ENCODE measurements around the gene DPAGT1. TPM values are rescaled to one million over a fixed set of nuclear protein-coding genes. Genes with fewer than 3 reads are reported as not detected.
A peak's percentile ranks its signal among the peaks of the same experiment; 100 is the strongest.

The DPAGT1 gene
- total RNA-seq, 1 donor from 2014 or later, result 33.1 TPM

GRCh38 chr11:119094816-119095065 lies 6.9 kb downstream of the DPAGT1 start:
- CTCF ChIA-PET, result interaction anchor here (0.9 to 1.9 kb wide), 6 partner anchors 9 to 102 kb away, joined by 3 to 9 read pairs (median 5); partner anchors contain the start of genes HINFP, HMBS and VPS11
- Mint-ChIP-seq H3K27me3 (no peaks in the 10 kb centered on the region), H3K27ac (peak overlapping the region; percentile 89), H3K4me1 (peaks cover 50% of the 10 kb centered on the region), H3K9me3 (no peaks in the 10 kb centered on the region), H3K4me3 (peak overlapping the region; percentile 92), H3K36me3 (ENCODE audit: low read depth) (peaks cover 55% of the 10 kb centered on the region)
- no peak for TF ChIP-seq CTCF (IDR thresholded peaks at IDR 0.05)
- intact Hi-C loops (cut with micrococcal nuclease), result loop anchor here (1.0 kb wide), 10 partner anchors 9 to 103 kb away; partner anchors contain the start of genes C2CD2L, CENATAC, HINFP and HYOU1
- POLR2A ChIA-PET, result interaction anchor here (0.6 to 3.1 kb wide), 32 partner anchors 9 to 735 kb away, joined by 3 to 69 read pairs (median 4); partner anchors contain the start of genes ABCG4, C2CD2L, CENATAC and DDX6
- ATAC-seq (ENCODE audit: low read depth) (peak; percentile 42), DNase-seq (no peak)

- no peak for TF ChIP-seq CTCF (IDR thresholded peaks at IDR 0.05)
- H3K27ac Mint-ChIP-seq, result peak overlapping the region; percentile 89
- H3K9me3 Mint-ChIP-seq, result no peaks in the 10 kb centered on the region
- peaks cover 50% of the 10 kb centered on the region for H3K4me1 Mint-ChIP-seq
- DNase-seq, result no peak
- H3K4me3 Mint-ChIP-seq, result peak overlapping the region; percentile 92
- peaks cover 55% of the 10 kb centered on the region for H3K36me3 Mint-ChIP-seq (ENCODE audit: low read depth)
- no peaks in the 10 kb centered on the region for H3K27me3 Mint-ChIP-seq
- intact Hi-C loops (cut with micrococcal nuclease), result loop anchor here (1.0 kb wide), 1 partner anchor 75 kb away; no protein-coding TSS in a partner anchor
- peak; percentile 7 for ATAC-seq (ENCODE audit: low read depth)
- CTCF ChIA-PET, result interaction anchor here (1.2 to 1.9 kb wide), 5 partner anchors 8 to 103 kb away, joined by 3 to 9 read pairs (median 5); partner anchors contain the start of genes HINFP and VPS11
- POLR2A ChIA-PET, result interaction anchor here (0.5 to 3.1 kb wide), 33 partner anchors 8 to 735 kb away, joined by 3 to 69 read pairs (median 5); partner anchors contain the start of genes ABCG4, C2CD2L, CENATAC and DDX6
Measured at GRCh38 chr11:119093942-119094815, 7.5 kb downstream of the DPAGT1 start.

- H3K36me3 Mint-ChIP-seq (ENCODE audit: low read depth), result peaks cover 46% of the 10 kb centered on the region
- intact Hi-C loops (cut with micrococcal nuclease), result no loop called here
- peak overlapping the region; percentile 92 for H3K4me3 Mint-ChIP-seq
- H3K27me3 Mint-ChIP-seq, result no peaks in the 10 kb centered on the region
- H3K4me1 Mint-ChIP-seq, result peaks cover 43% of the 10 kb centered on the region
- no peaks in the 10 kb centered on the region for H3K9me3 Mint-ChIP-seq
- TF ChIP-seq CTCF (IDR thresholded peaks at IDR 0.05), result no peak
- peak overlapping the region; percentile 41 for H3K27ac Mint-ChIP-seq
- DNase-seq, result no peak
- ATAC-seq (ENCODE audit: low read depth), result no peak
- CTCF ChIA-PET, result interaction anchor here (1.2 kb wide), 1 partner anchor 53 kb away, joined by 3 read pairs; no protein-coding TSS in a partner anchor
- POLR2A ChIA-PET, result interaction anchor here (0.5 to 3.1 kb wide), 7 partner anchors 8 to 245 kb away, joined by 5 to 69 read pairs (median 7); partner anchors contain the start of genes C2CD2L, HINFP, HMBS and NLRX1
Measured at GRCh38 chr11:119092880-119093842, 8.5 kb downstream of the DPAGT1 start.

- no peak for TF ChIP-seq CTCF (IDR thresholded peaks at IDR 0.05)
- Mint-ChIP-seq H3K9me3 (no peaks in the 10 kb centered on the region), H3K27ac (peak overlapping the region; percentile 41), H3K27me3 (no peaks in the 10 kb centered on the region), H3K4me1 (peaks cover 33% of the 10 kb centered on the region), H3K36me3 (ENCODE audit: low read depth) (peaks cover 36% of the 10 kb centered on the region), H3K4me3 (peak overlapping the region; percentile 24)
- CTCF ChIA-PET, result no interaction called here
- intact Hi-C loops (cut with micrococcal nuclease), result no loop called here
- ATAC-seq (ENCODE audit: low read depth), result no peak
- POLR2A ChIA-PET, result interaction anchor here (1.9 kb wide), 1 partner anchor 14 kb away, joined by 5 read pairs; the partner anchor contains the start of gene C2CD2L
- DNase-seq, result no peak
Measured at GRCh38 chr11:119091966-119092879, 9.4 kb downstream of the DPAGT1 start.

Measured in activated B cell treated with CpG ODN at 0.5 μM for 24 hours (primary cell).